GM12864 (cell line): ENCODE measurements around the gene APH1B.
"Not testable (repeated sequence)": the region's sequence is repeated elsewhere in the genome, so short reads cannot be mapped to it uniquely, and the experiment has no call there.

Source experiments
- DNase-seq: peaks from one replicate; pipeline ENCODE4 v3.0.0-alpha.2; 2011; ENCODE audit warnings: low read depth
- H3K4me3 ChIP-seq: 2 replicates; pipeline ENCODE4 v1.5.1; 2011; ENCODE audit warnings: mild to moderate bottlenecking, low read depth, low read length, control low read depth
- TF ChIP-seq, protein P1 (sequence below): IDR thresholded peaks from 2 replicates; pipeline ENCODE4 v1.5.1; 2011; ENCODE audit warnings: low read depth, mild to moderate bottlenecking, moderate library complexity, low read length, control low read depth, inconsistent platforms; ENCODE audit errors: missing control alignments

Gene APH1B

DNA sequence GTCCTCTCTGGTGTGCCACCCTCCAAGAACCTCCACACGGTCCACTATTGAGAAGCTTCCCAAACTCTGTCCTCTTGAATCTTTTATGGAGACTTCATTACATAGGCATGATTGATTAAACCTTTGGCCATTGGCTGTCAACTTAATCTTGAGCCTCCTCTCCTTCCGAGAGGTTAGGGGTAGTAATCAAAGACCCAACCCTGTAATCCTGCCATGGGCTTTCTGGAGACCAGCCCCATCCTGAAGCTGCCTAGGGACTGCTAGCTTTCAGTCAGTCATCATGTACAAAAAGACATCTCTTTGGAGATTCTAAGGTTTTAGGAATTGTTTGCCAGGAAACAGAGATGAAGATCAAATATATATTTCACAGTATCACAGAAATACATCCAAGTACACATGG lies 37.0 kb downstream of the APH1B start:
- no peak overlapping the region for H3K4me3 ChIP-seq
- TF ChIP-seq, protein P1, sequence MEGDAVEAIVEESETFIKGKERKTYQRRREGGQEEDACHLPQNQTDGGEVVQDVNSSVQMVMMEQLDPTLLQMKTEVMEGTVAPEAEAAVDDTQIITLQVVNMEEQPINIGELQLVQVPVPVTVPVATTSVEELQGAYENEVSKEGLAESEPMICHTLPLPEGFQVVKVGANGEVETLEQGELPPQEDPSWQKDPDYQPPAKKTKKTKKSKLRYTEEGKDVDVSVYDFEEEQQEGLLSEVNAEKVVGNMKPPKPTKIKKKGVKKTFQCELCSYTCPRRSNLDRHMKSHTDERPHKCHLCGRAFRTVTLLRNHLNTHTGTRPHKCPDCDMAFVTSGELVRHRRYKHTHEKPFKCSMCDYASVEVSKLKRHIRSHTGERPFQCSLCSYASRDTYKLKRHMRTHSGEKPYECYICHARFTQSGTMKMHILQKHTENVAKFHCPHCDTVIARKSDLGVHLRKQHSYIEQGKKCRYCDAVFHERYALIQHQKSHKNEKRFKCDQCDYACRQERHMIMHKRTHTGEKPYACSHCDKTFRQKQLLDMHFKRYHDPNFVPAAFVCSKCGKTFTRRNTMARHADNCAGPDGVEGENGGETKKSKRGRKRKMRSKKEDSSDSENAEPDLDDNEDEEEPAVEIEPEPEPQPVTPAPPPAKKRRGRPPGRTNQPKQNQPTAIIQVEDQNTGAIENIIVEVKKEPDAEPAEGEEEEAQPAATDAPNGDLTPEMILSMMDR: no peak
- DNase-seq: no peak

DNA sequence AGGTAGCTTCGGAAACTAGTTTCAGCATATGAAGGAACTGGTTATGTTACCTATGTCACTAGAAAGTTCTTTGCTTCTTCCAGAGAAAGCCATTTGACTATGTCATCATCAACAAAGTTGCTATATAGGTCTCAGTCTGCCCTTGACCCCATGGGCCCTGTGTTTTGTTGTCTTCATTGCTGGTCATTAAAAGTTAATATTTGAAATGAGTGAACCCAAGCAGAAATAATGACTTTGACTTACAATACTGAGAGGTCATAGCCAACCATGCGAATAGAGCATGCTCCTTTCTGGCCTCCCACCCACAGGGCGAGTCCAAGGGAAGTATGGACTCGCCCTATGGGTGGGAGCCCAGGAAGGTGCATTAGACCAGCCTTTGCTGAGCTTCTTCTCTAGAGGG lies 40.9 kb downstream of the APH1B start:
- TF ChIP-seq, protein P1: no peak
- H3K4me3 ChIP-seq: no peak overlapping the region
- DNase-seq: no peak

DNA sequence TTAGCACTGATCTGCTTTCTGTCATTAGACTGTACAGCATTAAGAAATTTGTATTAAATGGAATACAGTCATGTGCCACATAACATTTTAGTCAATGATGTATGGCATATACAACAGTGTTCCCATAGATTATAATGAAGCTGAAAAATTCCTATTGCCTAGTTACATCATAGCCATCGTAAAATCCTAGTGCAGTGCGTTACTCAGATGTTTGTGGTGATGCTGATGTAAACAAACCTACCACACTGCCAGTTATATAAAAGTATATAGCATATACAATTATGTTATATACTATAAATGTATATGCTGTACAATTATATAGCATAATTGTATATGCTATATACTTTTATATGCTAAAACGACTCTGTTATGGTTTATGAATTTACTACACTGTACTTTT lies 41.7 kb downstream of the APH1B start:
- no peak for DNase-seq
- no peak overlapping the region for H3K4me3 ChIP-seq

DNA sequence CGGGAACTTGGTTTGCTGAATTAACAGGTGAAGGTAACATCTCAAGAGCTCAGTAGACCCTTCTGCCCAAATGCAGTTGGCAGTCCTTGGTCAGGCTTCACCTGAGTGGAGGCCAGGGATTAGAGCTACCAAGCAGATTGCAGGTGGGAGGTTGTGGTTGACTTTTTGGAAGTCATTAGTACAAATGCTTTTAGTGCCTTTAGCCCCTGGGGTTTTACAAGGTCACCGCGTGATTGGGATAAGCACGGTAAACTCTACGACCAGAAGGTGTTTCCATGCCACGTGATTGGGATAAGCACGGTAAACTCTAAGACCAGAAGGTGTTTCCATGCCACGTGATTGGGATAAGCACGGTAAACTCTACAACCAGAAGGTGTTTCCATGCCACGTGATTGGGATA lies 43.0 kb downstream of the APH1B start:
- H3K4me3 ChIP-seq, DNase-seq: not testable (repeated sequence)

More for the DNA sequence above, 41.7 kb downstream of the APH1B start:
- TF ChIP-seq, protein P1: no peak

DNA sequence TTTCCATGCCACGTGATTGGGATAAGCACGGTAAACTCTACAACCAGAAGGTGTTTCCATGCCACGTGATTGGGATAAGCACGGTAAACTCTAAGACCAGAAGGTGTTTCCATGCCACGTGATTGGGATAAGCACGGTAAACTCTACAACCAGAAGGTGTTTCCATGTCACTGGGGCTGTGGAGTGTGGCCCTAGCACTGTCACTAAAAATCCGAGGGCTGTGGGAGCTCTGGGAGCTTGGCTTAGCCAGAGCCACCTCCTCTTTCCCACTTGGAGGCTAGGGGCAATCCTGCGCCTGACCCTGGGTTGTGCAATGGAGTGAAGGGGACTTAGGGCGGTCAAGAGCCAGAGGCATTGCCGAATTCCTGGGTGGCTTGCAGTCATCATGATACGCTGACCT lies 43.6 kb downstream of the APH1B start:
- not testable (repeated sequence) for DNase-seq, H3K4me3 ChIP-seq

DNA sequence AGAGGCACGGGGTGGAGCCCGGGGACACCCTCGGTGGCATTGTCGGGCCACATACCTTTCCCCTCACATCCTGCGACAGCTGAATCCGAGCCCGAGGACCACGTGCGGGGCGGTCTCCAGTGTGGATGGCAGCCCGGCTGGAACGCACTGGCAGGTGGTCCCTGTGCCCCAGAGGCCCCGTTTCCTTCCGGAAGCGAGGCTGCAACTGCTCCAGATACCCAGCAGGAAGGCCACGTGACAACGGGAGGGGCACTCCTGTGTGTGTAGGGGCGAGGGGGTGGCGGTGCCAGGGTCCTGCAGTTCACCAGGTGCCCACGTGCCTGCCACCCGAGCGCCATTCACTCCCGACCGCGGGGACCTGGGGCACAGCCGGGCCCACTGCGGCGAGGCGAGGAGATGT lies 44.1 kb downstream of the APH1B start:
- H3K4me3 ChIP-seq: no peak overlapping the region
- TF ChIP-seq, protein P1: no peak
- DNase-seq: no peak

DNA sequence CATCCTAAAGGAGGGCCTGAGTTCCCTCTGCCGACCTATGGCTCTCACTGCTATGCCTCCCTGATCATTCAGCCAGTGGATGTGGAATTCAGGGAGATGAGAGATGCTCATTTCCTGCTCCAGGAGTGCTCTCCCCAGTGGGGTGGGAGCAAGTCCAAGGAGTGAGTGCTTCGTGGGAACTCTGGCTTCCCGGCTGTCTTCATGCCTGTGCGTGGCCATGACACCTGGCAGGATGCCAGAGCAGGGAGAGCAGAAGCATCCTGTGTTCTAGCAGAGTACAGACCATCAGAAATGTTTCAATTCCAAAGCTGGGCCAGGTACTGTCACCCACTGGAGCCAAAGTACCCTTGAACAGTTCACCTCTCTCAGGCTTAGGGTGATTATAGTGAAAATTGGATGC lies 45.1 kb downstream of the APH1B start:
- TF ChIP-seq, protein P1: no peak
- H3K4me3 ChIP-seq: no peak overlapping the region
- no peak for DNase-seq

DNA sequence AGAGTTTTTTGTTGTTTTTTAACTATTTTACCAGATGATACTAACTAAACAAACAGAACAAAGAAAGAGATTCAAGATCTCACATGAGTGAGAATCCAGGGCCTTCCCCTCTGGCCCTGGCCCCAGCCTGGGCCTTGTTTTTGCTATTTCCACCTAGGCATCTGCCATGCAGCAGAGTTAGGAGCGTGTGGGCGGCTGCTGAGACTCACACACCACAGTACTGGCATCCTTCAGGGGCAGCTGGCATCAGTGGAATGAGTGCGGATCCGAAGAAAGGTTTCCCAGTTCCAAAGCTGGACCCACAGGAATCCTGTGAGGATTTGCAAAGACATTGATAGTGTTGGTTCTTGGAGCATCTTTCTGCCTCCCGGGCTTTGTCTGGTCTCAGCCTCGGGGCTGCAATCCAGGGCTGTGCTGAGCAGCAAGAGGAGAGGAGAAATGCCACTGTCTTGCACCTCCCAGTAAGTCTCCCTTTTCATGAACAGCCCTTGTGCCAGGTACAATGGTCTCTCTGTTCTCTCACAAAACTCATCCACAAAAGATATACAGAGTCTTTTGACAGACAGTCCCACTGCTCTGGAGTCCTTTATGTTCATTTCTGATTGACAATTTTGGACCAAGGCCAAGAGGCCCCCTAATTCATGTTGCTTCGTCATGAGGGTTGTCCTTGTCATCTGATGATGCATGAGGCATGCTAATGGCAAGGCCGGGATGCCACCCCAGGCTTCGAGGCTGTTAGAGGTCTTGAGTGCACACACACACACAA lies 46.6 kb downstream of the APH1B start:
- H3K4me3 ChIP-seq: no peak overlapping the region
- no peak for DNase-seq

More for the DNA sequence above, 46.6 kb downstream of the APH1B start:
- TF ChIP-seq, protein P1: no peak
